H1 (cell line): ENCODE data around the gene VPS41.

ENCODE experiments used
- CHD2 ChIP-seq: IDR thresholded peaks from 2 replicates; pipeline ENCODE4 v1.6.1; 2012; ENCODE audit warnings: low read length, improper control_type of control experiment
- EZH2 ChIP-seq: fragments of 200-600 bp; sonication (generic); IDR thresholded peaks from 2 replicates; pipeline ENCODE4 v1.7.1; 2012; ENCODE audit warnings: low read depth, mild to moderate bottlenecking, moderate library complexity, low read length, inconsistent platforms; ENCODE audit not compliant: severe bottlenecking
- POLR2A ChIP-seq, 2 experiments: IDR thresholded peaks; 1 replicate in 1 of 2; 2 replicates in 1 of 2; pipeline ENCODE4 v1.6.1; 2011; ENCODE audit warnings: low read depth in 2 of 2, low read length in 2 of 2, mild to moderate bottlenecking in 2 of 2; ENCODE audit errors: control extremely low read depth in 1 of 2
- POLR2AphosphoS5 ChIP-seq: IDR thresholded peaks from 2 replicates; pipeline ENCODE4 v1.6.1; 2011; ENCODE audit warnings: low read depth, low read length
- RAD21 ChIP-seq, 2 experiments: IDR thresholded peaks in 1 of 2; conservative IDR thresholded peaks in 1 of 2; 2 replicates each; pipeline ENCODE4 v1.6.1; 2011; ENCODE audit warnings: low read depth in 2 of 2, low read length in 2 of 2, improper control_type of control experiment in 1 of 2, inconsistent platforms in 1 of 2, mild to moderate bottlenecking in 1 of 2, moderate library complexity in 1 of 2
- TAF1 ChIP-seq: IDR thresholded peaks from 2 replicates; pipeline ENCODE4 v1.6.1; 2011; ENCODE audit warnings: mild to moderate bottlenecking, low read depth, low read length
- TF ChIP-seq, protein P1 (sequence below): IDR thresholded peaks from 2 replicates; pipeline ENCODE4 v1.6.1; 2012; ENCODE audit warnings: inconsistent platforms
- TF ChIP-seq, protein P2 (sequence below): IDR thresholded peaks from 2 replicates; pipeline ENCODE4 v1.6.1; 2012; ENCODE audit warnings: low read length, inconsistent platforms
- TF ChIP-seq, protein P3 (sequence below), 3 experiments: IDR thresholded peaks; 1 replicate in 2 of 3; 2 replicates in 1 of 3; pipeline versions ENCODE4 v1.5.1 to v1.6.1; 2011; ENCODE audit warnings: low read length in 3 of 3, mild to moderate bottlenecking in 3 of 3, inconsistent platforms in 2 of 3, low read depth in 1 of 3, moderate library complexity in 1 of 3; ENCODE audit not compliant: insufficient read depth in 1 of 3; ENCODE audit errors: control extremely low read depth in 1 of 3

DNA sequence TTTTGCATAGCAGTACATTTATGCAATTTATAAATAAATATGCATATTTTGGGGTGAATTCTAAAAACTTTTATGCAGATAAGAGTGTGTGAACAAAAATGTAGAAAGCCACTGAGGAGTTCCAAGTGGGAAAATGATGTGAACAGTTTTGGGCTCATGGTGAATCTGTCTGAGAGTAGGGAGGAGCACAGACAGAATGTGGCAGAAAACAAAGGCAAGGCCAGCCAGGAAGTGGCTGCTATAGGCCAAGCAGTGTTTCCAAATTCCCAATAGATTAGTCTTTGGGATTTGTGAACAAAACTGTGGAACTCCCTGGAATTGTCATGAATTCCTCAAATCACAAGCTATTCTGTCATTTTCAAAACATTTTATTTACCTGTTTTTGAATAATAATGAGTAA, 204.2 kb downstream of the VPS41 start:
- no peak for TF ChIP-seq POLR2A (IDR thresholded peaks at IDR 0.05; ENCODE audit: control extremely low read depth in 1 of 2, low read depth in 2 of 2, low read length in 2 of 2)
- no peak for TF ChIP-seq TAF1
- no peak for TF ChIP-seq POLR2AphosphoS5
- TF ChIP-seq, protein P1, sequence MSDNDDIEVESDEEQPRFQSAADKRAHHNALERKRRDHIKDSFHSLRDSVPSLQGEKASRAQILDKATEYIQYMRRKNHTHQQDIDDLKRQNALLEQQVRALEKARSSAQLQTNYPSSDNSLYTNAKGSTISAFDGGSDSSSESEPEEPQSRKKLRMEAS, result no peak
- TF ChIP-seq, protein P2, sequence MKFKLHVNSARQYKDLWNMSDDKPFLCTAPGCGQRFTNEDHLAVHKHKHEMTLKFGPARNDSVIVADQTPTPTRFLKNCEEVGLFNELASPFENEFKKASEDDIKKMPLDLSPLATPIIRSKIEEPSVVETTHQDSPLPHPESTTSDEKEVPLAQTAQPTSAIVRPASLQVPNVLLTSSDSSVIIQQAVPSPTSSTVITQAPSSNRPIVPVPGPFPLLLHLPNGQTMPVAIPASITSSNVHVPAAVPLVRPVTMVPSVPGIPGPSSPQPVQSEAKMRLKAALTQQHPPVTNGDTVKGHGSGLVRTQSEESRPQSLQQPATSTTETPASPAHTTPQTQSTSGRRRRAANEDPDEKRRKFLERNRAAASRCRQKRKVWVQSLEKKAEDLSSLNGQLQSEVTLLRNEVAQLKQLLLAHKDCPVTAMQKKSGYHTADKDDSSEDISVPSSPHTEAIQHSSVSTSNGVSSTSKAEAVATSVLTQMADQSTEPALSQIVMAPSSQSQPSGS, result no peak
- no peak for TF ChIP-seq CHD2
- no peak for TF ChIP-seq RAD21 (IDR thresholded peaks at IDR 0.05 in 1 of 2, conservative IDR thresholded peaks at IDR 0.05 in 1 of 2; ENCODE audit: low read depth in 2 of 2, low read length in 2 of 2)
- no peak for TF ChIP-seq EZH2
- TF ChIP-seq, protein P3, sequence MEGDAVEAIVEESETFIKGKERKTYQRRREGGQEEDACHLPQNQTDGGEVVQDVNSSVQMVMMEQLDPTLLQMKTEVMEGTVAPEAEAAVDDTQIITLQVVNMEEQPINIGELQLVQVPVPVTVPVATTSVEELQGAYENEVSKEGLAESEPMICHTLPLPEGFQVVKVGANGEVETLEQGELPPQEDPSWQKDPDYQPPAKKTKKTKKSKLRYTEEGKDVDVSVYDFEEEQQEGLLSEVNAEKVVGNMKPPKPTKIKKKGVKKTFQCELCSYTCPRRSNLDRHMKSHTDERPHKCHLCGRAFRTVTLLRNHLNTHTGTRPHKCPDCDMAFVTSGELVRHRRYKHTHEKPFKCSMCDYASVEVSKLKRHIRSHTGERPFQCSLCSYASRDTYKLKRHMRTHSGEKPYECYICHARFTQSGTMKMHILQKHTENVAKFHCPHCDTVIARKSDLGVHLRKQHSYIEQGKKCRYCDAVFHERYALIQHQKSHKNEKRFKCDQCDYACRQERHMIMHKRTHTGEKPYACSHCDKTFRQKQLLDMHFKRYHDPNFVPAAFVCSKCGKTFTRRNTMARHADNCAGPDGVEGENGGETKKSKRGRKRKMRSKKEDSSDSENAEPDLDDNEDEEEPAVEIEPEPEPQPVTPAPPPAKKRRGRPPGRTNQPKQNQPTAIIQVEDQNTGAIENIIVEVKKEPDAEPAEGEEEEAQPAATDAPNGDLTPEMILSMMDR (IDR thresholded peaks at IDR 0.05; ENCODE audit: control extremely low read depth in 1 of 3, insufficient read depth in 1 of 3, low read depth in 1 of 3, low read length in 3 of 3), result no peak
